DOHH2 (cell line): ENCODE measurements around the gene TEKTIP1.

Source experiments
- CTCF ChIP-seq: fragments of 200-600 bp; sonication (generic); IDR thresholded peaks from one replicate; pipeline ENCODE4 v1.5.1; 2014; ENCODE audit warnings: antibody characterized with exemption, mild to moderate bottlenecking, low read depth, low read length; ENCODE audit not compliant: poor library complexity, severe bottlenecking
- EZH2phosphoT487 ChIP-seq: fragments of 200-600 bp; sonication (generic); IDR thresholded peaks from 2 replicates; pipeline ENCODE4 v1.6.1; 2017; ENCODE audit warnings: borderline replicate concordance, mild to moderate bottlenecking, antibody characterized with exemption, low read length, moderate library complexity, mixed read lengths

DNA sequence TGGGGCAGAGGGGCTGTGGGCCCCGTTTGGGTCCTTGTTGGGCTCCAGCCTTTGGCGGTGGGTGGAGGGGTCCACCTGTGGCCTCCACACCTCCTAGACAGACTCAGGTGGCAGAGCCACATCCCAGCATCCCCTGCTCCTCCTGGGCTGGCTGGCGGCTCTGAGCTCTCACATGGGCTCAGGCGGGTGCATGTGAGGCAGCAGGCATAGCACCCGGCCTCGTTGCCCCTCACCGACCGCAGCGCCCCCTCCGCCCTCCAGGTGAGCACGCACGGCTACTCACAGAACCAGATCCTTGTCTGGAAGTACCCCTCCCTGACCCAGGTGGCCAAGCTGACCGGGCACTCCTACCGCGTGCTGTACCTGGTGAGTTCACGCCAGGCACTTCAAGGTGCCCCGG, 5.9 kb upstream of the TEKTIP1 start:
- TF ChIP-seq CTCF (no peak), EZH2phosphoT487 (no peak)
